Neutrophil (primary cell): ENCODE measurements around the gene HIBCH.
A peak's percentile ranks its signal among the peaks of the same experiment; 100 is the strongest.

Experiments used
- H3K27ac ChIP-seq: fragments of 200-600 bp; sonication (generic); 2 replicates; pipeline ENCODE4 v1.5.1; 2016; ENCODE audit warnings: mild to moderate bottlenecking, moderate library complexity
- H3K27me3 ChIP-seq: fragments of 200-600 bp; sonication (generic); 2 replicates; pipeline ENCODE4 v1.6.0; 2016; ENCODE audit warnings: mild to moderate bottlenecking
- H3K36me3 ChIP-seq: fragments of 200-600 bp; sonication (generic); 2 replicates; pipeline ENCODE4 v1.5.1; 2017
- H3K4me1 ChIP-seq, 2 experiments: fragments of 200-600 bp in 1 of 2; sonication (generic) in 1 of 2; 1 replicate in 1 of 2; 2 replicates in 1 of 2; pipeline versions ENCODE4 v1.5.1 to v1.6.1; 2013 to 2016; ENCODE audit warnings: low read depth in 1 of 2, low read length in 1 of 2, mild to moderate bottlenecking in 1 of 2, moderate library complexity in 1 of 2; ENCODE audit not compliant: control insufficient read depth in 1 of 2, insufficient read depth in 1 of 2
- H3K4me3 ChIP-seq, 2 experiments: fragments of 200-600 bp in 1 of 2; sonication (generic) in 1 of 2; 1 replicate in 1 of 2; 2 replicates in 1 of 2; pipeline ENCODE4 v1.5.1; 2013 to 2016; ENCODE audit warnings: low read depth in 1 of 2, low read length in 1 of 2, mild to moderate bottlenecking in 1 of 2, moderate library complexity in 1 of 2
- H3K9me3 ChIP-seq: fragments of 200-600 bp; sonication (generic); 2 replicates; pipeline ENCODE4 v1.5.1; 2016
- TF ChIP-seq, protein P1 (sequence below): fragments of 200-600 bp; sonication (generic); IDR thresholded peaks from 2 replicates; pipeline ENCODE4 v1.5.1; 2016; ENCODE audit warnings: antibody characterized with exemption

The HIBCH gene

DNA sequence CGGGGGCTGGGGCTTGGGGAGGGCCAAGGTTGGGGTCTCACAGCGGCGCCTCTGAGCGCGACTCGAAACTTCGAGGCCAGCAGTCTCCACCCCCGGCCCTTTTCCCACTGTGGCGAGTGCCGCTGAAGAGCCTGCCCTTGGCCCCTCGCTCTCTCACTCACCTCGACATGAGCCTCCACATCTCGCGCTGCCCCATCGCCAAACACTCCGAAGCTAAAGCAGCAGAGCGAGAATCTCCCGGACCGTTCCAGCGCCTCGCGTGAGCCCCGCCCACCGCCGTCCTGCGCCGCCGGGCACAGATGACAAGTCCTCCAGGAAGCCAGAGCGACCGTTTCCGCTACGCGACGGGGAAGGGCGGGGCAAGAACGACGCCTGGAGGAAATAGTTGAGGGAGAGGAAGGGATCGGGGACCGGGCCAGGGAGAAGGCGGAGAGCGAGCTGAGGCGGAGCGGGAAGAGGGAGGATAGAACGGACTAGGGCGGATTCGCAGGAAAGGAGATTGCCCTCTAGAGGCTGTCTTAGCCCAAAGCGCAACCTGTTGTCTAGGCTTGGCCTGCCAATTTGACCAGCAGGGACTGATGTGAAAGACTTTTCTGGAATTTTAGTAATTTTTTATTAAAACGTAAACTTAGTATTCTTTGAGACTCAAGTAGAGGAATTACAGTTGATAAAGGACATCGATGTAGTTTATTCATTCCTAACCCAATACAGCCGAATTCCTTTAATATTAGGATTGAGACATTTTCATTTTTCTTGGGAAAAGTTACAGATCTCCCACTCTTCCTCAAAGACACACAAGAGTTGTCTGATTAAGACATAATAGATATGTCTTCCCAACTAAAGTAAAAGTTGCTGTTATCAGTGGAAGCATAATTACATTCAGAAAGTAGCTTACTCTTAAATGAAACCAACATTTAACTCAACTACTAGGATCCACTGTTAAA is at the start of gene HIBCH:
Gene HIBCH (minus strand): TSS at position 272 of the 944 bp plus-strand sequence. CDS start 76 bp downstream, at position 196.
- no peaks in the 10 kb centered on the region for H3K36me3 ChIP-seq
- peak within 1 kb of the TSS; percentile 81 for H3K4me3 ChIP-seq
- H3K27ac ChIP-seq = peak within 1 kb of the TSS; percentile 80
- H3K27me3 ChIP-seq = no peaks in the 10 kb centered on the region
- peaks cover 10 to 18% of the 10 kb centered on the region in 2 experiments for H3K4me1 ChIP-seq
- TF ChIP-seq, protein P1, sequence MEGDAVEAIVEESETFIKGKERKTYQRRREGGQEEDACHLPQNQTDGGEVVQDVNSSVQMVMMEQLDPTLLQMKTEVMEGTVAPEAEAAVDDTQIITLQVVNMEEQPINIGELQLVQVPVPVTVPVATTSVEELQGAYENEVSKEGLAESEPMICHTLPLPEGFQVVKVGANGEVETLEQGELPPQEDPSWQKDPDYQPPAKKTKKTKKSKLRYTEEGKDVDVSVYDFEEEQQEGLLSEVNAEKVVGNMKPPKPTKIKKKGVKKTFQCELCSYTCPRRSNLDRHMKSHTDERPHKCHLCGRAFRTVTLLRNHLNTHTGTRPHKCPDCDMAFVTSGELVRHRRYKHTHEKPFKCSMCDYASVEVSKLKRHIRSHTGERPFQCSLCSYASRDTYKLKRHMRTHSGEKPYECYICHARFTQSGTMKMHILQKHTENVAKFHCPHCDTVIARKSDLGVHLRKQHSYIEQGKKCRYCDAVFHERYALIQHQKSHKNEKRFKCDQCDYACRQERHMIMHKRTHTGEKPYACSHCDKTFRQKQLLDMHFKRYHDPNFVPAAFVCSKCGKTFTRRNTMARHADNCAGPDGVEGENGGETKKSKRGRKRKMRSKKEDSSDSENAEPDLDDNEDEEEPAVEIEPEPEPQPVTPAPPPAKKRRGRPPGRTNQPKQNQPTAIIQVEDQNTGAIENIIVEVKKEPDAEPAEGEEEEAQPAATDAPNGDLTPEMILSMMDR = peak; percentile 26
- no peaks in the 10 kb centered on the region for H3K9me3 ChIP-seq

DNA sequence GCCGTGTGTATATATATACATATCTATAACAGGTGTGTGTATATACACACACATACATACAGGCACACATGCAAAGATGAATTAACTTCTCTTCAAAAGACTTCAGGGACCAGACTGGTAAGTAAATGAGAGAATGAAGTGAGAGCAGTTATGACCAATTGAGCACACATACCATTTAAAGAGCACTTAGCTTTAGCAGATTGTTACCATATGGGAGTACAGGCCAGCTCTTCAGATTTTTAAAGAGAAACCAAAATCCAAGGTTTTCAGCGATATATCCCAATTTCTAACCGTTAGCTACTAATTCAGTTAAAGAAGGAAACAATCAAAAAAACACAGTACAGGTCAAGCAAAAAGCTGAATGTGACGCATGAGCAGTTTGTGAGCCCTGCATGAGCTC is 47.5 kb upstream of the HIBCH start:
- H3K27me3 ChIP-seq = no peaks in the 10 kb centered on the region
- no peaks in the 10 kb centered on the region for H3K4me1 ChIP-seq
- H3K36me3 ChIP-seq = peaks cover 85% of the 10 kb centered on the region
- no peak overlapping the region for H3K4me3 ChIP-seq
- H3K27ac ChIP-seq = no peak overlapping the region
- TF ChIP-seq, protein P1 = no peak
- H3K9me3 ChIP-seq = no peaks in the 10 kb centered on the region

GRCh38 chr2:190366248-190366753 is 46.7 kb upstream of the HIBCH start:
- Histone ChIP-seq H3K4me3 (no peak overlapping the region), H3K27me3 (no peaks in the 10 kb centered on the region), H3K27ac (no peak overlapping the region), H3K4me1 (no peaks in the 10 kb centered on the region), H3K9me3 (no peaks in the 10 kb centered on the region), H3K36me3 (peaks cover 90% of the 10 kb centered on the region)
- TF ChIP-seq, protein P1 = no peak

DNA sequence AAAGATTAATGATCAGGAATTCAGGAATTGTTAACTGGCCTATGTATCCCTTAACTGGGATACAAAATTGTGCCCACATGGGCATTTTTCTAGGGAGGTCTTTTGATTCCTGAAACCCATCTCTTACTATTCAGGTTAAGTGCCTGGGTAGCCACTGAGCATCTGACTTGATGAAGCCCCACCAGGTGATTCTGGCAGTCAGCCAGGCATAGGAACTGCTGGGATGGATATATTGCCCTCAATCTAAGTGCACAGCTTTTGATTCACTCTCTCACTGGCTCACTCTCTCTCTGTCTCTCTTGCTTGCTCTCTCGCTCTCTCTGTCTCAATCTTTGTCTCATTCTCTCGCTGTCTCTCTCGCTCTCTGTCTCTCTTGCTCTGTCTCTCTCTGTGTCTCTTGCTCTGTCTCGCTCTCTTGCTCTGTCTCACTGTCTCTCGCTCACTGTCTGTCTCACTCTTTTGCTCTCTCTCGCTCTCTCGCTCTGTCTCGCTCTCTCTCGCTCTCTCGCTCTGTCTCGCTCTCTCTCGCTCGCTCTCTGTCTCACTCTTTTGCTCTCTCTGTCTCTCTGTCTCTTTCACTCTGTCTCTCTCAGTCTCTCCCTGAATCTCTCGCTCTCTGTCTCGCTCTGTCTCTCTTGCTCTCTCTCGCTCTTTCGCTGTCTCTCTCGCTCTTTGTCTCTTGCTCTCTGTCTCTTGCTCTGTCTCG is 46.0 kb upstream of the HIBCH start:
- H3K4me1 ChIP-seq = no peaks in the 10 kb centered on the region
- no peak overlapping the region for H3K27ac ChIP-seq
- H3K4me3 ChIP-seq = no peak overlapping the region
- TF ChIP-seq, protein P1 = no peak
- peaks cover 88% of the 10 kb centered on the region for H3K36me3 ChIP-seq
- no peaks in the 10 kb centered on the region for H3K9me3 ChIP-seq
- H3K27me3 ChIP-seq = no peaks in the 10 kb centered on the region

DNA sequence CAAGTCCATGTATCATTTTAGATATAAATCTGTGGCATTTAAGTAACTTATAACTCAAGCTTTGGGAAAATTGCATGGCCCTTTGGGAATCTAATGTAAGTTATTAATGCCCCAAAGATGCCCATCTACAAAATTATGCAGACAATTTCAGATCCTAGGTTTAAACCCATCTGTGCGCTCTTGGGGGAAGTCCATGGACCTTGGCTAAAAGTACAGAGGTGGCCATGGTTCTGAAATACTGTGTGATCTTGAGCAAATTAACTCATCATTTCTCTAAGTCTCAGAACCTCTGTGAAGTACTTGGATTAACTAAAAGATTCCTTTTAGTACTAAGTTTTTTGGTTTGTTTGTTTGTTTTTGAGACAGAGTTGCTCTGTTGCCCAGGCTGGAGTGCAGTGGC is 43.3 kb upstream of the HIBCH start:
- TF ChIP-seq, protein P1 = no peak
- Histone ChIP-seq H3K4me1 (peaks cover 6 to 16% of the 10 kb centered on the region in 2 experiments), H3K27me3 (no peaks in the 10 kb centered on the region), H3K9me3 (no peaks in the 10 kb centered on the region), H3K27ac (no peak overlapping the region), H3K4me3 (no peak overlapping the region), H3K36me3 (peaks cover 70% of the 10 kb centered on the region)
